B cell (primary cell): Measurements from ENCODE around the gene PLCB1.

ENCODE experiments used
- EZH2 ChIP-seq: IDR thresholded peaks from 2 replicates; pipeline ENCODE4 v1.6.1; 2012; ENCODE audit warnings: borderline replicate concordance, low read depth, mild to moderate bottlenecking, moderate library complexity, low read length; ENCODE audit not compliant: insufficient read depth, poor library complexity, severe bottlenecking
- TF ChIP-seq, protein P1 (sequence below): fragments of 200-600 bp; IDR thresholded peaks from one replicate; pipeline ENCODE4 v1.8.0; 2022; ENCODE audit warnings: antibody characterized with exemption, mild to moderate bottlenecking

DNA sequence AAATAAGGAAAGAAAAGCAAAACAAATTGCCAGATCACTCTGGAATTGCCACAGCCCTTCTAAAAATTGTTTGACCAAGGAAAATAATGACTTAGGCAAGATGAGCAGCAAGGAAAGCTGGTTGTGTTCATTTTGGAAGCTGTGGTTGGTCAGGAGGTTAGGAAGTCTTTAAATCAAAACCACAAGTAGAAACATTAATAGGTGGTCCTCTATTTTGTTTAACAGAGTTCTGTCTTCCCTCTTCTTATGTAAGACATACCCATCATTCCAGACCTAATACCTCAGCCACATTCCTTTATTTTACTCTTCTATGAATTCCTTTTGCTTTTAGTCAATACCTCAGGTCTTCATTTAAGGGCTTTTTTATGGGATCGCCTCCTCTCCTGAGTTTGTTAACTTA, 514.6 kb downstream of the PLCB1 start:
- TF ChIP-seq, protein P1, sequence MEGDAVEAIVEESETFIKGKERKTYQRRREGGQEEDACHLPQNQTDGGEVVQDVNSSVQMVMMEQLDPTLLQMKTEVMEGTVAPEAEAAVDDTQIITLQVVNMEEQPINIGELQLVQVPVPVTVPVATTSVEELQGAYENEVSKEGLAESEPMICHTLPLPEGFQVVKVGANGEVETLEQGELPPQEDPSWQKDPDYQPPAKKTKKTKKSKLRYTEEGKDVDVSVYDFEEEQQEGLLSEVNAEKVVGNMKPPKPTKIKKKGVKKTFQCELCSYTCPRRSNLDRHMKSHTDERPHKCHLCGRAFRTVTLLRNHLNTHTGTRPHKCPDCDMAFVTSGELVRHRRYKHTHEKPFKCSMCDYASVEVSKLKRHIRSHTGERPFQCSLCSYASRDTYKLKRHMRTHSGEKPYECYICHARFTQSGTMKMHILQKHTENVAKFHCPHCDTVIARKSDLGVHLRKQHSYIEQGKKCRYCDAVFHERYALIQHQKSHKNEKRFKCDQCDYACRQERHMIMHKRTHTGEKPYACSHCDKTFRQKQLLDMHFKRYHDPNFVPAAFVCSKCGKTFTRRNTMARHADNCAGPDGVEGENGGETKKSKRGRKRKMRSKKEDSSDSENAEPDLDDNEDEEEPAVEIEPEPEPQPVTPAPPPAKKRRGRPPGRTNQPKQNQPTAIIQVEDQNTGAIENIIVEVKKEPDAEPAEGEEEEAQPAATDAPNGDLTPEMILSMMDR: no peak
- TF ChIP-seq EZH2: no peak
